ENCODE data around the gene CREBBP.
A peak's percentile ranks its signal among the peaks of the same experiment; 100 is the strongest.

Gene CREBBP

GRCh38 chr16:3850544-3850899, 30.0 kb downstream of the CREBBP start:
- TF ChIP-seq CTCF (conservative IDR thresholded peaks at IDR 0.05) = no peak
- no peak for TF ChIP-seq ZFX (IDR thresholded peaks at IDR 0.05)
- H3K27ac ChIP-seq = no peak overlapping the region

- TF ChIP-seq ZFX (IDR thresholded peaks at IDR 0.05) (no peak), CTCF (conservative IDR thresholded peaks at IDR 0.05) (no peak)
- H3K27ac ChIP-seq = no peak overlapping the region
Observed at GRCh38 chr16:3849751-3850543, 30.6 kb downstream of the CREBBP start.

GRCh38 chr16:3846595-3847091, 33.9 kb downstream of the CREBBP start:
- H3K27ac ChIP-seq = no peak overlapping the region
- TF ChIP-seq ZFX (IDR thresholded peaks at IDR 0.05) (no peak), CTCF (conservative IDR thresholded peaks at IDR 0.05) (no peak)

- TF ChIP-seq ZFX (IDR thresholded peaks at IDR 0.05) = no peak
- no peak for TF ChIP-seq CTCF (conservative IDR thresholded peaks at IDR 0.05)
Observed at GRCh38 chr16:3846087-3846486, 34.4 kb downstream of the CREBBP start.

GRCh38 chr16:3842994-3843393, 37.5 kb downstream of the CREBBP start:
- peak overlapping the region; percentile 33; the same call in 1 of the 2 replicates for H3K27ac ChIP-seq
- TF ChIP-seq CTCF (conservative IDR thresholded peaks at IDR 0.05) = no peak
- TF ChIP-seq ZFX (IDR thresholded peaks at IDR 0.05) = no peak

More at GRCh38 chr16:3846087-3846486, 34.4 kb downstream of the CREBBP start:
- H3K27ac ChIP-seq = no peak overlapping the region

- no peak for TF ChIP-seq ZFX (IDR thresholded peaks at IDR 0.05)
- TF ChIP-seq CTCF (conservative IDR thresholded peaks at IDR 0.05) = no peak
- no peak overlapping the region for H3K27ac ChIP-seq
Observed at GRCh38 chr16:3841729-3842508, 38.6 kb downstream of the CREBBP start.
